Inferior parietal cortex (tissue), 1 donor: Measurements from ENCODE around the gene NTRK3.
"Not testable (repeated sequence)": the region's sequence is repeated elsewhere in the genome, so short reads cannot be mapped to it uniquely, and the experiment has no call there.

ENCODE experiments used
- DNase-seq: peaks from one replicate; pipeline ENCODE4 v3.0.0-alpha.2; 2016; ENCODE audit errors: extremely low spot score

The NTRK3 gene

DNA sequence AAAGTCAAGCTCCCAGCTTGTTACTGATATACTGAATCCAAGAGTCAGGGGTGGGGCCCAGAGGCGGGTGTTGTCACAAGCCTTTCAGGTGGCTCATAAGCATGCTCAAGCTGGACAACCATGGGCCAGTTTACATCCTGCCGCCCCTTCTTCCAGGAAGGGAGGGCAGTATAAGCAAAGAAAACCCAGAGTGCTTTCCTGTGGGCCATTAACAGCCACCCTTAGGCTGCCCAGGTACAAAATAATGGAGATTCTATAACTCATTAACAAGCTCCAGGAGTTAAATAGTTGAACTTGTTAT, 183.2 kb downstream of the NTRK3 start:
- no peak for DNase-seq

GRCh38 chr15:88072598-88073390, 183.7 kb downstream of the NTRK3 start:
- DNase-seq = no peak

DNA sequence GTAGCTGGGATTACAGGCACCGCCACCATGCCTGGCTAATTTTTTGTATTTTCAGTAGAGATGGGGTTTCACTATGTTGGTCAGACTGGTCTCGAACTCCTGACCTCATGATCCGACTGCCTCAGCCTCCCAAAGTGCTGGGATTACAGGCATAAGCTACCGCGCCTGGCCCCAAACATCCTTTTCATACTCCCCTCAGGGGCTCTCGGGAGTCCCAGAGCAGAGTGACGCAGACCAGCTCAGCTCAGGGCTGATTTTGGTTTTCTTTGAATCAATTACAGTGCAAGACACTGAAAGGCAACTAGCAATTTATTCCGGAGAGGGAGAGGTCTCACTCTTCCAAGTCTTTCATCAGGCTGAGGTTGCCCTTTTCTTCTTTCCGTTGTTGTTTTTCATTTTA, 184.4 kb downstream of the NTRK3 start:
- DNase-seq = not testable (repeated sequence)

GRCh38 chr15:88071141-88071540, 185.4 kb downstream of the NTRK3 start:
- DNase-seq = no peak

DNA sequence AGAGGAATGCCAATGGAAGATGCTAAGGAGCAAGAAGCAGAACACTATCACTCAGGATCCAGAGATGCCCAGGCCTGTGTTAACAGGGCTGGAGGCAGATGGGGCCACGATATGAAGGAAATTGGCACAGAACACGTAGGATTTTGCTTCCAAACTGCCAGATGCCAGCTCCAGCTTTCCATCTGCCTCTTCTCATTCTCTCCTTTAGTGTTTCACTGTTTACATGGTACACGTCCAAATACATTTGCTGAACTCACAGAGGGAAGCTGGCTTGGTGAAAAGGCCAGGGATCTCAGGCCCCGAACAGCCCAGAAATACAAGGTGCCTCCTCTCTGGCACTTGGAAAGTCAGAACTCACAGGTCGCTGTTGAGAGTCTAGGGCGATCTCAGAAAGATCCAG, 187.0 kb downstream of the NTRK3 start:
- DNase-seq = peak; percentile 30

DNA sequence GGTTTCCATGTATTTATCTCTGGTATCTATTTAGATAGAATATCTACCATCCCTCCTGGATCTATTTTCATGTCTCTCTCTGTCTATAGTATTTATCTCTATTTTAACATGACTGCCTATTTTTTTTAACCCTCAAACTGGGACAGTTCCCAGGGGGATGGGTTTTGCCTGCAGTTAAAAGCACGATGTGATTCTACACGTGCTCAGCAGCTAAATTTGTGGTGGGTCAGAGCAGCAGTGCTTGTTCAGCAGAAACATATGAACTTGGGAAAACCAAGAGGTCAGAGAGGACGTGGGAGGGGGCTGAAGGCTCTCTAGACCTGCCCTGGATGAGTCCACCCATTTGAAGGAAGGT, 189.2 kb downstream of the NTRK3 start:
- DNase-seq = no peak

- no peak for DNase-seq
These were observed 189.8 kb downstream of the NTRK3 start for GRCh38 chr15:88066636-88067330.

GRCh38 chr15:88061452-88061851, 195.1 kb downstream of the NTRK3 start:
- no peak for DNase-seq

GRCh38 chr15:88060383-88060782, 196.2 kb downstream of the NTRK3 start:
- no peak for DNase-seq

- DNase-seq = no peak
These were observed 198.7 kb downstream of the NTRK3 start for GRCh38 chr15:88057836-88058235.

DNA sequence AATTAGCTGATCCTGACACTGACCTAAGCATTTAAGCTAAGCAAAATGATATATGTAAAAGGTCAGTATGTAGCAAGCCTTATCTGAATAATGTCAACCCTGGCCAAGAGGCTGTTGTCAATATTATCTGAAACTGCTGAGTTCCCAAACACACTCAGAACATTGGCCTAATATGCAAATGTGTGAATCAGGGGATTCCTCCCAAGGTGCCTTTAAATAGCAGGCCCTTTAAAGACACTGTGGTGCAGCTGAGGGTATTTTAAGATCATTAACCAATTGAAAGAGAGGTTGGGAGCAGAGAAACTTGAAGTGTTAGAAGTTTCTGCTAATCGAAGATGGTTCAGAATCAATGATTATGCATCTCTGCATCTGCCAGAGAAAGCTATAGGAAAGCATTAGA, 207.0 kb downstream of the NTRK3 start:
- no peak for DNase-seq

DNA sequence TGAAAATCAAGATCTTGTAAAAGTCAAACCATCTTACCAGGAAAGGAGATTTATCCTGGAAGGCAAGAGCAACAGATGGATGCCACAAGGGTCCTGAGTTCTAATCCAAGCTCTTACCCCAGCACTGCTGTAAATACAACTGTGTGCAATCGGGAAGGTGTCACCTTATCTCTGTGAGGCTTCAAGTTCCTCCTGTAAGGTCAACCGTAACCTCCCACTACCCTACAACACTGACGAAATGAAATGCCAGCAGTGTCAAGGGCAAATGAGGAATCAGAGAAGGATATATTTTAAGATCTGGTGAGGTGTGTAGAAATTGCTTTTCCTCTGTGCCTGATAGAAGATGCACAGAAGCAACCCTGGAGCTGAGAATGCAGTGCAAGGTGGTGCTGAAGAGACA, 207.8 kb downstream of the NTRK3 start:
- DNase-seq = no peak

GRCh38 chr15:88048237-88048636, 208.3 kb downstream of the NTRK3 start:
- DNase-seq = no peak

DNA sequence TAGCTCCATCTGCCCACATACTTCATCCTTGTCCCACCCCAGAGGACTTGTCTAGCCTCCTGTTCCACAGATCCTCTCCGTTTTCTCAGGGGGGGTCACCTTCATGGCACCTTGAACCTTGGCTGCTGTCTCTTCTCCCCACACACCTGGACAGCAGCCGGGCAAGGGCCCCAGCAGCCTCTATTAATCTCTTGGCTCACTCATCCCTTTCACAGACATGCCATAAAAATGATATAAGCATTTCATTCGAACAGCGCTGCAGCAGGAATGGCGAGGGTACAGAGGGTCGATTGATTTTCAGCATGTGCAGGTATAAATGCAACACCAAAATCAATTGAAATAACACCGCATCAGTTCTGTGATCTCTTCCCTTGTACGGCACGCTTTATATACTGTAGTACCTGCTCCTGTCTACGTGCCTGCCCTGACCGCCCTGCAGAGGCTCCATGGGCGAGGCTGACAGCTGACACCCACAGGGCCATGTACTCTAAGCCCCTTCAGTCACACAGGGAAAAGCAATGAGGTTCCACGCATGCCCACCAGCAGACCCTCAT, 209.9 kb downstream of the NTRK3 start:
- no peak for DNase-seq

- no peak for DNase-seq
These were observed 213.1 kb downstream of the NTRK3 start for GRCh38 chr15:88043396-88043795.

DNA sequence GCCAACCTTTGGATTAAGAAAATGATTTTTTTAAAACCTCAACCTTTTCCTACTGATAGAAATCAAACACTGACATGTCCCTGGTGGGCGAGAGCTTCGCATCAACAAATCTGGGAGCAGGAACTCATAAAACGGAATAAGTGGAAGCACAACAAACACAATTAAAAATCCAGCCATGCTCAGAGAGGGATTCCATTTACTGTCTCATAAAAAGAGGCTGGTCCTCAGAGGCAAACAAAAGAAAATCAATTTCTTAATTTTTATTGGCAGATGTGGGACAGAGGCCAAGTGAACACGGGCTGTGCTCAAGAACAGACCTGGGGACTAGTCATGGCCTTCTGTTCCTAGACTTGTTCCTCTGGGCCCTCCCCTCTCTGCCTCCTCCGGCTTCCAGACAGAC, 214.5 kb downstream of the NTRK3 start:
- DNase-seq = no peak

GRCh38 chr15:88040516-88040915, 216.0 kb downstream of the NTRK3 start:
- no peak for DNase-seq

GRCh38 chr15:88038261-88038660, 218.3 kb downstream of the NTRK3 start:
- DNase-seq = no peak

GRCh38 chr15:88036154-88036839, 220.2 kb downstream of the NTRK3 start:
- no peak for DNase-seq

DNA sequence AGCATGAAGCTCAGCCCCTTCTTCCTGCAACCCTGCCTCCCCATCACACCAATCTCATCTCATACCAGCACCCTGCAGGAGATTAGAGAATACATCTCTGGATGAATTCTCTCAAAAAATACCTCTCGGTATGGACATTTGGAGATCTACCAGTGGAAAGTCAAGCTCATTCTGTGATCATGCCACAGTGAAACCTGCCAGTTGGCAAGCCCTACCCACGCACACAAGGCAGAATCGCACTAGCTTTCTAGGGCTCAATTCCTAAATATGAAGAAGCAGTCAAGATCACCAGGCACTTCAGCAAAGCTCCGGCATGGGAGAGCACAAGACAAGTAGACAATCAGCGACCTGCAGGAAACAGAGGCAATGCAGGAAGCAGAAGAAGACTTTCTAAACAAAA, 221.2 kb downstream of the NTRK3 start:
- peak; percentile 31 for DNase-seq

- DNase-seq = not testable (repeated sequence)
These were observed 223.1 kb downstream of the NTRK3 start for GRCh38 chr15:88033421-88033820.

DNA sequence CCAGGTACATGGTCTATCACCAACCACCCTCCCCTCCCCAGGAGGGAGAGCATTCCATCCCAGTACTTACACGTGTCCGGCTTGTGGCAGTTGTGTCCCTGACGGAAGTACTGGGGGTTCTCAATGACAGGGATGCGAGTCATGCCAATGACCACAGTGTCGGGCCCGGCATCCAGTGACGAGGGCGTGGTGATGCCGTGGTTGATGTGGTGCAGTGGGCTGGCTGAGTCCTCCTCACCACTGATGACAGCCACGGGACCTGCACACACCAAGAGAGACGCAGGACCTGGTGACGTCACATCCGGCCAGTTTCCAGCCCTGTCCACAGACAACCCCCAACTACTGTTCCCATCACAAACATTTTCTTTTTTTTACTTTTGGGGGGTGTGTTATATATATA, 223.8 kb downstream of the NTRK3 start:
- no peak for DNase-seq

DNA sequence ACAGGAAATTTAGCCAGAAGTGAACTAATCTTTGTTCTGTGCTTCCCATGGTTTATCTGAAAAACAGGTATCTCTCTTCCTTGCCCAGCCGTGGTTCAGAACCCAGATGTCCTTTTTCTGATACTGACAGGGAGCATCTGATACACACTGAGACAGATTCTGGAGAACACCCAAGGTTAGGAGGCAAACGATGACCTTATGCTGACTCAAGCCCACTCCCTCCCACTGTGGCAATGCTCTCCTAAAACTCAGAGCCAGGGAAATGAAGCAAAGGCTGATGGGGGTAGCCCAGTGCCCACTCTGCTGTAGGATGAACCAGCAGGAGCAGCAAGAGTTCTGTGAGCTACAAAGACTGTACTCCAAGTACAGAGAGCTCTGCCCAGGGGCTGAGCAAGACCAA, 225.1 kb downstream of the NTRK3 start:
- no peak for DNase-seq
